DOHH2 (cell line): ENCODE results near the gene PCDH15.

Source experiments
- CTCF ChIP-seq: fragments of 200-600 bp; sonication (generic); IDR thresholded peaks from one replicate; pipeline ENCODE4 v1.5.1; 2014; ENCODE audit warnings: antibody characterized with exemption, mild to moderate bottlenecking, low read depth, low read length; ENCODE audit not compliant: poor library complexity, severe bottlenecking
- EZH2phosphoT487 ChIP-seq: fragments of 200-600 bp; sonication (generic); IDR thresholded peaks from 2 replicates; pipeline ENCODE4 v1.6.1; 2017; ENCODE audit warnings: borderline replicate concordance, mild to moderate bottlenecking, antibody characterized with exemption, low read length, moderate library complexity, mixed read lengths

- TF ChIP-seq CTCF (no peak), EZH2phosphoT487 (no peak)
These were observed 692.1 kb downstream of the PCDH15 start for GRCh38 chr10:54108961-54109360.
